Ovary (tissue), 9 donors: ENCODE data around the gene HPS1. TPM values are rescaled to one million over a fixed set of nuclear protein-coding genes. Genes with fewer than 3 reads are reported as not detected.

ENCODE experiments used
- DNase-seq, 5 donors: peaks; one replicate each; pipeline ENCODE4 v3.0.0-alpha.2; 2019 to 2020
- H3K27ac ChIP-seq, 2 donors: fragments of 200-600 bp; one replicate each; pipeline versions ENCODE4 v1.5.1 to v1.8.0; 2019 to 2022
- H3K27me3 ChIP-seq: fragments of 200-600 bp; one replicate; pipeline ENCODE4 v1.8.0; 2022
- H3K36me3 ChIP-seq: fragments of 200-600 bp; sonication (generic); one replicate; pipeline ENCODE4 v1.5.1; 2019
- H3K4me1 ChIP-seq: one replicate; pipeline ENCODE4 v1.8.1; 2013; ENCODE audit warnings: mild to moderate bottlenecking, moderate library complexity; ENCODE audit not compliant: insufficient read depth
- H3K4me3 ChIP-seq: fragments of 200-600 bp; sonication (generic); one replicate; pipeline ENCODE4 v1.5.1; 2017
- H3K9me3 ChIP-seq, 2 donors: fragments of 200-600 bp in 1 of 2; sonication (generic) in 1 of 2; one replicate each; pipeline versions ENCODE4 v1.5.1 to v1.8.1; 2013 to 2019; ENCODE audit warnings: mild to moderate bottlenecking in 1 of 2, moderate library complexity in 1 of 2
- CTCF ChIP-seq, 3 donors: fragments of 450-650 bp in 2 of 3; fragments of 200-600 bp in 1 of 3; IDR thresholded peaks; one replicate each; pipeline versions ENCODE4 v1.5.1 to v1.8.0; 2016 to 2022; ENCODE audit warnings: antibody characterized with exemption in 3 of 3, mild to moderate bottlenecking in 1 of 3
- EP300 ChIP-seq: sonication (generic); formaldehyde crosslinking; IDR thresholded peaks from one replicate; pipeline ENCODE4 v1.6.1; 2017; ENCODE audit warnings: antibody characterized with exemption
- POLR2A ChIP-seq: fragments of 450-650 bp; IDR thresholded peaks from one replicate; pipeline ENCODE4 v1.6.1; 2017; ENCODE audit warnings: antibody characterized with exemption, mild to moderate bottlenecking, moderate library complexity
- WGBS, 3 donors: extraction: QIAGEN DNeasy Blood & Tissue Kit in 1 of 3; methylation state at CpG; one replicate each; pipeline versions ENCODE4 v1.1.5 to v1.1.7; 2013 to 2017; 5-methylcytosine and 5-hydroxymethylcytosine counted together
- intact Hi-C, 4 donors: fragments of 100-400 bp; cut with DNase I; formaldehyde crosslinking; loops; one replicate each; pipeline versions ENCODE4 v1.11.0 to v1.15.1; 2022 to 2023
- polyA plus RNA-seq, 2 donors: library from polyadenylated mRNA; stranded (reverse); fragments of 200-250 nt in 1 of 2; fragments of 350-450 nt in 1 of 2; fragmentation: Illumina TruSeq in 1 of 2; extraction: RNeasy Lipid Tissue Mini Kit (QIAGEN cat#74804) in 1 of 2; gene quantifications; one replicate each; pipeline ENCODE4 v1.2.3, GENCODE V29; 2013 to 2014
- total RNA-seq, 7 donors: library from RNA; depleted of rRNA in 2 of 7; stranded (reverse); fragments of >200 nt in 2 of 7; fragmentation: NEBNext Ultra II Directional in 3 of 7; extraction: Animal tissue kit (Norgen Biotek cat#: 25700) in 3 of 7; gene quantifications; one replicate each; pipeline versions ENCODE4 v1.1.0 to v1.2.4, GENCODE V29; 2016 to 2023
- donor health status: DM: no; HTN: no; CAD: no; lungs with moderate emphysema.
- donor health status: DM: no; HTN: no; CAD: no.
- donor health status: Bipolar disorder and iron deficiency.
- donor health status: DM: yes; HTN: yes; CAD: no.
- donor health status: DM: no; HTN: no; CAD: no.
- donor health status: DM: yes; HTN: yes; CAD: no.

The HPS1 gene
- total and polyA plus RNA-seq, 9 donors, result 32.1 to 56.8 (median 38.3) TPM

- no peaks in the 10 kb centered on the region for H3K9me3 ChIP-seq
- DNase-seq, result no peak
- no peaks in the 10 kb centered on the region for H3K27me3 ChIP-seq
- no peaks in the 10 kb centered on the region for H3K36me3 ChIP-seq
- H3K4me3 ChIP-seq, result no peak overlapping the region
- WGBS, 3 donors, result 83 to 90% (median 89%) methylated on average over 12 of the region's 12 CpGs
- intact Hi-C loops, result no loop called here
- no peak overlapping the region for H3K27ac ChIP-seq
- no peaks in the 10 kb centered on the region for H3K4me1 ChIP-seq
- TF ChIP-seq CTCF (IDR thresholded peaks at IDR 0.05) (no peak), EP300 (no peak), POLR2A (no peak)
Observed at GRCh38 chr10:98405422-98405821, 41.3 kb downstream of the HPS1 start.

GRCh38 chr10:98404571-98405359 is 42.0 kb downstream of the HPS1 start:
- intact Hi-C loops, result no loop called here
- H3K9me3 ChIP-seq, result no peaks in the 10 kb centered on the region
- no peak for DNase-seq
- H3K27me3 ChIP-seq, result no peaks in the 10 kb centered on the region
- WGBS, 3 donors, result 60 to 70% (median 66%) methylated on average over 8 of the region's 8 CpGs
- TF ChIP-seq EP300, result no peak
- no peak for TF ChIP-seq CTCF (IDR thresholded peaks at IDR 0.05)
- TF ChIP-seq POLR2A, result no peak
- no peak overlapping the region for H3K27ac ChIP-seq
- no peaks in the 10 kb centered on the region for H3K4me1 ChIP-seq
- H3K4me3 ChIP-seq, result no peak overlapping the region
- H3K36me3 ChIP-seq, result no peaks in the 10 kb centered on the region

GRCh38 chr10:98403812-98404504 is 42.8 kb downstream of the HPS1 start:
- Histone ChIP-seq H3K36me3 (no peaks in the 10 kb centered on the region), H3K4me1 (no peaks in the 10 kb centered on the region), H3K4me3 (no peak overlapping the region), H3K27ac (no peak overlapping the region), H3K9me3 (no peaks in the 10 kb centered on the region), H3K27me3 (no peaks in the 10 kb centered on the region)
- intact Hi-C loops, result no loop called here
- TF ChIP-seq CTCF (IDR thresholded peaks at IDR 0.05) (no peak), EP300 (no peak), POLR2A (no peak)
- DNase-seq, result no peak
- 80 to 95% (median 84%) methylated on average over 7 of the region's 7 CpGs for WGBS, 3 donors

GRCh38 chr10:98402931-98403718 is 43.6 kb downstream of the HPS1 start:
- intact Hi-C loops, result no loop called here
- H3K27ac ChIP-seq, result no peak overlapping the region
- H3K9me3 ChIP-seq, result no peaks in the 10 kb centered on the region
- no peak overlapping the region for H3K4me3 ChIP-seq
- no peaks in the 10 kb centered on the region for H3K4me1 ChIP-seq
- no peaks in the 10 kb centered on the region for H3K27me3 ChIP-seq
- no peak for DNase-seq
- 97 to 98% (median 97%) methylated on average over 23 of the region's 23 CpGs for WGBS, 3 donors
- TF ChIP-seq CTCF (IDR thresholded peaks at IDR 0.05) (no peak), POLR2A (no peak)
- no peaks in the 10 kb centered on the region for H3K36me3 ChIP-seq
